ENCODE results near the gene SLC50A1.

Gene SLC50A1

GRCh38 chr1:155126556-155127104 lies 9.0 kb upstream of the SLC50A1 start:
- no peaks in the 10 kb centered on the region for H3K9me3 ChIP-seq (ENCODE audit: insufficient read depth, low read length)
- no peaks in the 10 kb centered on the region for H3K27me3 ChIP-seq (ENCODE audit: low read length)
- peak overlapping the region; percentile 42 for H3K4me2 ChIP-seq (ENCODE audit: low read depth, low read length, poor library complexity, severe bottlenecking)
- H3K79me2 ChIP-seq (ENCODE audit: insufficient read depth, low read length), result no peaks in the 10 kb centered on the region
- no peak overlapping the region for H2AFZ ChIP-seq (ENCODE audit: low read depth, low read length, severe bottlenecking)
- no peak overlapping the region for H3K27ac ChIP-seq (ENCODE audit: low read depth, low read length)
- no peaks in the 10 kb centered on the region for H3K36me3 ChIP-seq (ENCODE audit: low read length)
- no peak overlapping the region for H3K9ac ChIP-seq (ENCODE audit: low read length)
- no peak overlapping the region for H3K4me3 ChIP-seq (ENCODE audit: insufficient read depth, low read length, poor library complexity, severe bottlenecking)
- TF ChIP-seq EZH2phosphoT487 (conservative IDR thresholded peaks at IDR 0.05; ENCODE audit: low read length), result no peak
- no peak for TF ChIP-seq CTCF (IDR thresholded peaks at IDR 0.05; ENCODE audit: insufficient read depth, low read length, poor library complexity, severe bottlenecking)
- H4K20me1 ChIP-seq (ENCODE audit: low read depth, low read length), result no peaks in the 10 kb centered on the region
- no peaks in the 10 kb centered on the region for H3K9me2 ChIP-seq (replicated peaks; ENCODE audit: insufficient read depth, low read length)
- H3F3A ChIP-seq (ENCODE audit: insufficient read depth), result no peaks in the 10 kb centered on the region

GRCh38 chr1:155127105-155127966 lies 8.3 kb upstream of the SLC50A1 start, which contains the start of gene EFNA1:
EFNA1 (plus strand) TSS chr1:155127876; CDS start chr1:155127978, 102 bp downstream.
- H3K9me3 ChIP-seq (ENCODE audit: insufficient read depth, low read length), result no peaks in the 10 kb centered on the region
- no peak within 1 kb of the TSS for H2AFZ ChIP-seq (ENCODE audit: low read depth, low read length, severe bottlenecking)
- H3K27me3 ChIP-seq (ENCODE audit: low read length), result no peaks in the 10 kb centered on the region
- no peaks in the 10 kb centered on the region for H3K9me2 ChIP-seq (replicated peaks; ENCODE audit: insufficient read depth, low read length)
- no peaks in the 10 kb centered on the region for H3K79me2 ChIP-seq (ENCODE audit: insufficient read depth, low read length)
- H3K4me3 ChIP-seq (ENCODE audit: insufficient read depth, low read length, poor library complexity, severe bottlenecking), result peak within 1 kb of the TSS; percentile 27
- no peak within 1 kb of the TSS for H3K27ac ChIP-seq (ENCODE audit: low read depth, low read length)
- H3K36me3 ChIP-seq (ENCODE audit: low read length), result no peaks in the 10 kb centered on the region
- no peaks in the 10 kb centered on the region for H3F3A ChIP-seq (ENCODE audit: insufficient read depth)
- no peaks in the 10 kb centered on the region for H4K20me1 ChIP-seq (ENCODE audit: low read depth, low read length)
- H3K9ac ChIP-seq (ENCODE audit: low read length), result no peak within 1 kb of the TSS; the same call in 1 of the 2 replicates
- peak within 1 kb of the TSS; percentile 42 for H3K4me2 ChIP-seq (ENCODE audit: low read depth, low read length, poor library complexity, severe bottlenecking)
- no peak for TF ChIP-seq EZH2phosphoT487 (conservative IDR thresholded peaks at IDR 0.05; ENCODE audit: low read length)
- TF ChIP-seq CTCF (IDR thresholded peaks at IDR 0.05; ENCODE audit: insufficient read depth, low read length, poor library complexity, severe bottlenecking), result no peak

- Histone ChIP-seq H2AFZ (ENCODE audit: low read depth, low read length, severe bottlenecking) (no peak overlapping the region), H3K4me3 (ENCODE audit: insufficient read depth, low read length, poor library complexity, severe bottlenecking) (no peak overlapping the region), H3K36me3 (ENCODE audit: low read length) (no peaks in the 10 kb centered on the region), H3K9me2 (replicated peaks; ENCODE audit: insufficient read depth, low read length) (no peaks in the 10 kb centered on the region), H3K9ac (ENCODE audit: low read length) (no peak overlapping the region; the same call in 1 of the 2 replicates), H4K20me1 (ENCODE audit: low read depth, low read length) (no peaks in the 10 kb centered on the region), H3K79me2 (ENCODE audit: insufficient read depth, low read length) (no peaks in the 10 kb centered on the region), H3K9me3 (ENCODE audit: insufficient read depth, low read length) (no peaks in the 10 kb centered on the region), H3K27ac (ENCODE audit: low read depth, low read length) (no peak overlapping the region), H3K4me2 (ENCODE audit: low read depth, low read length, poor library complexity, severe bottlenecking) (peak overlapping the region; percentile 42), H3F3A (ENCODE audit: insufficient read depth) (no peaks in the 10 kb centered on the region), H3K27me3 (ENCODE audit: low read length) (no peaks in the 10 kb centered on the region)
- TF ChIP-seq EZH2phosphoT487 (conservative IDR thresholded peaks at IDR 0.05; ENCODE audit: low read length) (no peak), CTCF (IDR thresholded peaks at IDR 0.05; ENCODE audit: insufficient read depth, low read length, poor library complexity, severe bottlenecking) (no peak)
These were observed 7.5 kb upstream of the SLC50A1 start for GRCh38 chr1:155127967-155128754.
